WI38 (cell line): Measurements from ENCODE around the gene SPATS2L.
"Not testable (repeated sequence)": the region's sequence is repeated elsewhere in the genome, so short reads cannot be mapped to it uniquely, and the experiment has no call there.

Source experiments
- H3K4me3 ChIP-seq: 2 replicates; pipeline ENCODE4 v1.5.1; 2011; ENCODE audit warnings: low read depth, mild to moderate bottlenecking, control low read depth, low read length
- CTCF ChIP-seq: IDR thresholded peaks from 2 replicates; pipeline ENCODE4 v1.5.1; 2012; ENCODE audit warnings: low read depth, mild to moderate bottlenecking, control low read depth, low read length

The SPATS2L gene

GRCh38 chr2:200336980-200337615 lies 30.6 kb downstream of the SPATS2L start:
- TF ChIP-seq CTCF, result no peak
- no peak overlapping the region for H3K4me3 ChIP-seq

GRCh38 chr2:200337621-200338020 lies 31.1 kb downstream of the SPATS2L start:
- no peak overlapping the region for H3K4me3 ChIP-seq
- no peak for TF ChIP-seq CTCF

- no peak overlapping the region for H3K4me3 ChIP-seq
- TF ChIP-seq CTCF, result no peak
Measured at GRCh38 chr2:200338692-200339091, 32.2 kb downstream of the SPATS2L start.

- TF ChIP-seq CTCF, result no peak
Measured at GRCh38 chr2:200340508-200341224, 34.2 kb downstream of the SPATS2L start.

GRCh38 chr2:200341376-200341775 lies 34.9 kb downstream of the SPATS2L start:
- H3K4me3 ChIP-seq, result no peak overlapping the region
- no peak for TF ChIP-seq CTCF

More at GRCh38 chr2:200340508-200341224, 34.2 kb downstream of the SPATS2L start:
- no peak overlapping the region for H3K4me3 ChIP-seq

GRCh38 chr2:200342235-200342634 lies 35.7 kb downstream of the SPATS2L start:
- no peak for TF ChIP-seq CTCF
- H3K4me3 ChIP-seq, result no peak overlapping the region

GRCh38 chr2:200342654-200343053 lies 36.2 kb downstream of the SPATS2L start:
- H3K4me3 ChIP-seq, result no peak overlapping the region
- no peak for TF ChIP-seq CTCF

- H3K4me3 ChIP-seq, result not testable (repeated sequence)
Measured at GRCh38 chr2:200344202-200344601, 37.7 kb downstream of the SPATS2L start.
